ENCODE measurements around the gene GRK5.

DNA sequence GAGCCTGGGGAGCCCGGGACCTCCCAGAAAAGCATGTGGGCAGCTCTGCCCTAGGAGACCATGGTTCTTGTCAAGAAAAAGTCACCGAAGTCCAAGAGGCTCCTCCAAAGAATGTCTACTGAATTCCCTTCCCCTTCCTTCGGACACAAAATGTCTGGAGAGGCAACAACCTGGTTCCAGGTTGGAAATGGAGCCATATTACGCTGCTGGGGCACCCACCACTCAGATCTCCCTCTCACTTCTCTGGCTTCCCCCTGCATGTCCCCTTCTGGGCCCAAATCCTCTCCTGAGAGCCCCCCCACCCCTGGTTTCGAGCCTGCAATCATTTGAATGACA, 282.6 kb downstream of the GRK5 start:
- TF ChIP-seq POLR2AphosphoS5 (IDR thresholded peaks at IDR 0.05; ENCODE audit: low read depth, low read length) (no peak), POLR2A (IDR thresholded peaks at IDR 0.05; ENCODE audit: low read depth, low read length) (no peak)

Data from GM12892 (cell line).